Esophagus muscularis mucosa (tissue), 4 donors: ENCODE measurements around the gene GNG5. TPM values are rescaled to one million over a fixed set of nuclear protein-coding genes. Genes with fewer than 3 reads are reported as not detected.
"Not testable (repeated sequence)": the region's sequence is repeated elsewhere in the genome, so short reads cannot be mapped to it uniquely, and the experiment has no call there.

ENCODE experiments used
- DNase-seq: peaks from one replicate; pipeline ENCODE4 v3.0.0-alpha.2; 2017; ENCODE audit errors: extremely low spot score
- H3K27ac ChIP-seq, 4 donors: fragments of 200-600 bp; sonication (generic); replicated peaks in 1 of 4; 1 replicate in 3 of 4; 2 replicates in 1 of 4; pipeline ENCODE4 v1.5.1; 2016 to 2019; ENCODE audit warnings: mild to moderate bottlenecking in 1 of 4
- H3K27me3 ChIP-seq, 4 donors: fragments of 200-600 bp; sonication (generic); one replicate each; pipeline versions ENCODE4 v1.5.1 to v1.6.0; 2016 to 2019
- H3K36me3 ChIP-seq, 4 donors: fragments of 200-600 bp; sonication (generic); one replicate each; pipeline ENCODE4 v1.5.1; 2016 to 2019
- H3K4me1 ChIP-seq, 4 donors: fragments of 200-600 bp; sonication (generic); one replicate each; pipeline ENCODE4 v1.5.1; 2016 to 2019
- H3K4me3 ChIP-seq, 4 donors: fragments of 200-600 bp; sonication (generic); 1 replicate in 2 of 4; 2 replicates in 2 of 4; pipeline ENCODE4 v1.5.1; 2016 to 2019; ENCODE audit warnings: mild to moderate bottlenecking in 4 of 4, moderate library complexity in 1 of 4
- H3K9me3 ChIP-seq, 4 donors: fragments of 200-600 bp; sonication (generic); 1 replicate in 3 of 4; 2 replicates in 1 of 4; pipeline ENCODE4 v1.5.1; 2016 to 2019
- EP300 ChIP-seq: sonication (generic); formaldehyde crosslinking; IDR thresholded peaks from one replicate; pipeline ENCODE4 v1.6.1; 2017; ENCODE audit warnings: antibody characterized with exemption
- POLR2A ChIP-seq: fragments of 450-650 bp; IDR thresholded peaks from one replicate; pipeline ENCODE4 v1.6.1; 2017; ENCODE audit warnings: antibody characterized with exemption, moderate library complexity, mild to moderate bottlenecking, low read depth
- POLR2AphosphoS5 ChIP-seq, 2 donors: sonication (generic); formaldehyde crosslinking; IDR thresholded peaks; one replicate each; pipeline ENCODE4 v1.6.1; 2017; ENCODE audit warnings: antibody characterized with exemption in 2 of 2
- WGBS: methylation state at CpG from one replicate; pipeline ENCODE4 v1.1.5; 2018; 5-methylcytosine and 5-hydroxymethylcytosine counted together
- intact Hi-C: fragments of 100-400 bp; cut with DNase I; formaldehyde crosslinking; loops from one replicate; pipeline ENCODE4 v1.15.1; 2023
- total RNA-seq, 4 donors: library from RNA; depleted of rRNA; stranded (reverse); fragments of >200 nt; gene quantifications; one replicate each; pipeline versions ENCODE4 v1.1.0 to v1.2.1, GENCODE V29; 2016
- TF ChIP-seq, protein P1 (sequence below), 3 experiments: fragments of 200-600 bp in 2 of 3; fragments of 450-650 bp in 1 of 3; sonication (generic) in 2 of 3; IDR thresholded peaks; one replicate each; pipeline ENCODE4 v1.5.1; 2017 to 2019; ENCODE audit warnings: antibody characterized with exemption in 3 of 3, mild to moderate bottlenecking in 2 of 3, moderate library complexity in 1 of 3

GNG5 gene
- total RNA-seq, 4 donors from 2014 or later: 62.6 to 79.3 (median 74.5) TPM

DNA sequence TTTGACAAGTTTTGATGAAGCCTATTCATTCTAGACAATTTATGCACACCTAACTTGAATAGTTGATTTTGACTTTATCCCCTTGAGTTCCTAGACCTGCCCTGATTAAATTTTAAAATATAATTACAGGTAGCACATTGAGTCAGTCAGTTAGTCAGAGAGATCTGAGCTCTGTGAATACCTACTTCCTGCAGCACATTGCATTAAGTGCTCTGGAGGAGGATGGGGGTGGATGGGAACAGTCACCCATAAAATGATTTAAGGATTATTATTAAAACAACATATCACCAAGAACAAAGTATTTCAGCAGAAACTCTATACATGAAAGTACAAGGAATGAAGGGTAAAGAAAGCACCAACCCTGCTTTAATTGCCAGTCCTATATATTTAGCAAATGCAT lies 39.1 kb downstream of the GNG5 start:
- H3K9me3 ChIP-seq: no peaks in the 10 kb centered on the region
- TF ChIP-seq POLR2A (no peak), POLR2AphosphoS5 (IDR thresholded peaks at IDR 0.05) (no peak), EP300 (no peak)
- TF ChIP-seq, protein P1, sequence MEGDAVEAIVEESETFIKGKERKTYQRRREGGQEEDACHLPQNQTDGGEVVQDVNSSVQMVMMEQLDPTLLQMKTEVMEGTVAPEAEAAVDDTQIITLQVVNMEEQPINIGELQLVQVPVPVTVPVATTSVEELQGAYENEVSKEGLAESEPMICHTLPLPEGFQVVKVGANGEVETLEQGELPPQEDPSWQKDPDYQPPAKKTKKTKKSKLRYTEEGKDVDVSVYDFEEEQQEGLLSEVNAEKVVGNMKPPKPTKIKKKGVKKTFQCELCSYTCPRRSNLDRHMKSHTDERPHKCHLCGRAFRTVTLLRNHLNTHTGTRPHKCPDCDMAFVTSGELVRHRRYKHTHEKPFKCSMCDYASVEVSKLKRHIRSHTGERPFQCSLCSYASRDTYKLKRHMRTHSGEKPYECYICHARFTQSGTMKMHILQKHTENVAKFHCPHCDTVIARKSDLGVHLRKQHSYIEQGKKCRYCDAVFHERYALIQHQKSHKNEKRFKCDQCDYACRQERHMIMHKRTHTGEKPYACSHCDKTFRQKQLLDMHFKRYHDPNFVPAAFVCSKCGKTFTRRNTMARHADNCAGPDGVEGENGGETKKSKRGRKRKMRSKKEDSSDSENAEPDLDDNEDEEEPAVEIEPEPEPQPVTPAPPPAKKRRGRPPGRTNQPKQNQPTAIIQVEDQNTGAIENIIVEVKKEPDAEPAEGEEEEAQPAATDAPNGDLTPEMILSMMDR (IDR thresholded peaks at IDR 0.05): no peak
- H3K27ac ChIP-seq: no peak overlapping the region
- intact Hi-C loops: no loop called here
- H3K36me3 ChIP-seq: no peaks in the 10 kb centered on the region
- no peak for DNase-seq
- no peaks in the 10 kb centered on the region for H3K4me1 ChIP-seq
- H3K4me3 ChIP-seq: no peak overlapping the region
- peaks cover 0 to 20% (median 4%) of the 10 kb centered on the region in 4 donors for H3K27me3 ChIP-seq

DNA sequence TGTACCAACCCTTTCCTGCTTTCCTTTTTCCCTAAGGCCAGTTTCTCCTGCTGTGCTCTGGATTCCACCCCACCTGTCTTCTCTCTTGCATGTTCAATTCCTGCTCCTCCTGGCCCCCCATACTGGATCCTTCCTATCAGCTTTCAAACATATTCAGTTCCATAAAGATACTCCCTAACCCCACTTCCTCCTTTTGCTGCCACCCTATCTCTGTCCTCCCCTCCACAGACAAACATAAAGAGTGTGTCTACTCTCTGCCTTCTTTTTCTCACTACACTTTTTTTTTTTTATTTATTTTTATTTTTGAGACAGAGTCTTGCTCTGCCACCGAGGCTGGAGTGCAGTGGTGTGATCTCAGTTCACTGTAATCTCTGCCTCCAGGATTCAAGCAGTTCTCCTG lies 44.3 kb downstream of the GNG5 start:
- Histone ChIP-seq H3K36me3 (no peaks in the 10 kb centered on the region), H3K27ac (no peak overlapping the region), H3K27me3 (peaks cover 0 to 20% (median 4%) of the 10 kb centered on the region in 4 donors), H3K9me3 (no peaks in the 10 kb centered on the region), H3K4me1 (no peaks in the 10 kb centered on the region), H3K4me3 (no peak overlapping the region)
- TF ChIP-seq POLR2AphosphoS5 (IDR thresholded peaks at IDR 0.05): no peak
- TF ChIP-seq, protein P1 (IDR thresholded peaks at IDR 0.05): no peak
- TF ChIP-seq EP300: no peak
- TF ChIP-seq POLR2A: no peak
- WGBS: 88% methylated on average over 1 of the region's 1 CpG
- no peak for DNase-seq
- intact Hi-C loops: no loop called here

DNA sequence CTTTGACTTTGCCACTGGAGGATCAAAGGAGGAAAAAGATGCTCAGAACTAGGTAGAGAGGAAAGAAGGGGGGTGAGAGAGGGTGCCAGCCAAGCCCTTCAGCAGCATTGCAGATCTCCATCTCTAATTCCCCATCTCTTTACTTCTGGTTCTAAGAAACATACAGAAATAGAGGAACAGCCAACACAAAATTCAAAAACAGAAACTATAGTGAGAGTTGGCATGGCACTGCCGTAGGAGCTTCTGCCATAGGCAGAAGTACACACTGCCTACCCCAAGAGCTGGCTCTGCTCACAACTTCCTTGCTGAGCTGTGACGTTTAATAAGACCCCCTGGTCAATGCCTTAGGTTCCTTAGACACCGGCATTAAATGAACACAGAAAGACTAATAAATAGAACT lies 53.9 kb downstream of the GNG5 start:
- Histone ChIP-seq H3K27me3 (no peaks in the 10 kb centered on the region), H3K36me3 (no peaks in the 10 kb centered on the region), H3K9me3 (no peaks in the 10 kb centered on the region), H3K4me1 (no peaks in the 10 kb centered on the region), H3K27ac (no peak overlapping the region), H3K4me3 (no peak overlapping the region)
- TF ChIP-seq, protein P1 (IDR thresholded peaks at IDR 0.05): no peak
- no peak for TF ChIP-seq POLR2A
- no peak for TF ChIP-seq POLR2AphosphoS5 (IDR thresholded peaks at IDR 0.05)
- TF ChIP-seq EP300: no peak
- DNase-seq: no peak
- 67% methylated on average over 3 of the region's 3 CpGs for WGBS
- intact Hi-C loops: no loop called here

DNA sequence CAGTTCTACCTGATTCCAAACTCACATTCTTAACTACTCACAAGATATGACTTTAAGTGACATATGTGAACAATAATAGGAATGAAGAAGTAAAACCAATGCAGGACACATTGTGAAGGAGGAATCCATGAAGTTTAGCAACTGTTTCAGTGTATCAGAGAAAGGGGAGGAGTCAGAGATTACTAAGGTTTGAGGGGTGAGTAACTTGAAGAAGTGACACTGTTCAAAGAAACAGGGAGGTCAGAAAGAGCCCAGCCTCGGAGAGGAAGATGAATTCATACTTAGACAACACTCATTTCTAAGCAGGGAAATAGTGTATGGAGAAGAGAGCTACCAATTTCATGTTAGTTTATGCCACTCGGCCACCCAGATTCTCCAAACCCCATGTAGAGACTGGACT lies 55.5 kb downstream of the GNG5 start:
- Histone ChIP-seq H3K27ac (no peak overlapping the region), H3K4me1 (no peaks in the 10 kb centered on the region), H3K27me3 (no peaks in the 10 kb centered on the region), H3K9me3 (no peaks in the 10 kb centered on the region), H3K36me3 (no peaks in the 10 kb centered on the region), H3K4me3 (no peak overlapping the region)
- 69% methylated on average over 2 of the region's 2 CpGs for WGBS
- TF ChIP-seq EP300 (no peak), POLR2AphosphoS5 (IDR thresholded peaks at IDR 0.05) (no peak), POLR2A (no peak)
- TF ChIP-seq, protein P1 (IDR thresholded peaks at IDR 0.05): no peak
- DNase-seq: no peak
- intact Hi-C loops: no loop called here

DNA sequence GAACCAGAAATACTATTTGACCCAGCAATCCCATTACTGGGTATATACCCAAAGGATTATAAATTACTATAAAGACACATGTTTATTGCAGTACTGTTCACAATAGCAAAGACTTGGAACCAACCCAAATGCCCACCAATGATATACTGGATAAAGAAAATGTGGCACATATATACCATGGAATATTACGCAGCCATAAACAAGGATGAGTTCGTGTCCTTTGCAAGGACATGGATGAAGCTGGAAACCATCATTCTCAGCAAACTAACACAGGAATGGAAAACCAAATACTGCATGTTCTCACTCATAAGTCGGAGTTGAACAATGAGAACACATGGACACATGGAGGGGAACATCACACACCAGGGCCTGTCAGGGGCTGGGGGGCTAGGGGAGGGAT lies 57.7 kb downstream of the GNG5 start:
- H3K27me3 ChIP-seq, H3K27ac ChIP-seq, H3K4me3 ChIP-seq, intact Hi-C loops, H3K9me3 ChIP-seq, H3K4me1 ChIP-seq, DNase-seq, H3K36me3 ChIP-seq: not testable (repeated sequence)
- WGBS: 96% methylated on average over 3 of the region's 3 CpGs

Other genes starting within 250 kb of the GNG5 start
- gene SAMD13, start 204.9 kb downstream of the GNG5 start, total RNA-seq: 1 to 10 TPM in 2 of 4 donors, under 1 TPM in 1, not detected in 1; 0.33 to 2.5 (median 2.1) TPM
- gene DNASE2B, start 108.1 kb downstream of the GNG5 start, total RNA-seq: under 1 TPM in 1 of 4 donors, not detected in 3; 0.33 TPM
- 10 to 100 TPM; 30.9 to 41.9 (median 37.7) TPM for gene RPF1, start 27.3 kb downstream of the GNG5 start, total RNA-seq
- gene SPATA1, start 195 bp downstream of the GNG5 start, total RNA-seq: 1 to 10 TPM in 1 of 4 donors, under 1 TPM in 2, not detected in 1; 0.19 to 2.7 (median 0.42) TPM
- 1 to 10 TPM; 7.1 to 8.9 (median 8.5) TPM for gene CTBS, start 67.9 kb upstream of the GNG5 start, total RNA-seq
- 10 to 100 TPM in 1 of 4 donors, 1 to 10 TPM in 3; 9.6 to 13.7 (median 9.7) TPM for gene SSX2IP, start 183.9 kb upstream of the GNG5 start, total RNA-seq